AG08395 (cell line): ENCODE data around the gene CAMK2N2.

ENCODE experiments used
- DNase-seq: peaks from one replicate; pipeline ENCODE4 v3.0.0; 2012; ENCODE audit warnings: mixed read lengths, low spot score

Gene CAMK2N2

DNA sequence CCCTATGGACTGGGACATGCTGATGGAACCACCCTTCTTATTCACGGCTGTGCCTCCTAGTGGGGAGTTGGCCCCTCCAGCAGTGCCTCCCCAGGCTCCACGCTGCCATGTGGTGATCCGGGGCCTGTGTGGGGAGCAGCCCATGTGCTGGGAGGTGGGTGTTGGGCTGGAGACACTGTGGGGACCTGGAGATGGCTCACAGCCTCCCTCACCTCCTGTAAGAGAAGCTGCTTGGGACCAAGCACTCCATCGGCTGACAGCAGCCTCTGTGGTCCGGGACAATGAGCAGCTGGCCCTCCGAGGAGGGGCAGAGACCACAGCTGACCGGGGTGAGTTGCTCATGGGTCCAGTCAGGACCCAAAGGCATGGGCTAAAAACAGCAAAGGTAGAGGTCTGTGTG lies 21.6 kb downstream of the CAMK2N2 start:
- no peak for DNase-seq

DNA sequence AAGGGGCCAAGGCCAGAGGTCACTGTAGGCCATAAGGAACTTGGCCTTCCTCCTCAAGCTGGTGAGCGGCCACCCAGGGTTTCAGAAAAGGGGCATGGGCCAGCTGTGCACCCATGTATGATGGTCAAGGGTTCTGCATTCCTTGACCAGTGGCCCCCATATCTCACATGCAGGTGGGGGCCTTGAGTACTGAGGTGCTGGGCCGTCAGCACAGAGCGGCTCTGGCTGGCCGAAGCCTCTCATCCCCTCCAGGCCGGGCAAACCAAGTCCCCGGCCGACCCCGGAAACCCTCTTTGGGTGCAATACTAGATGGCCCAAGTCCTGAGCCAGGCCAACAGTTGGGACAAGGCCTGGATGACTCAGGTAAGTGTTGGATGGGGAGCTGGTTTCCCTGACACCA lies 22.1 kb downstream of the CAMK2N2 start:
- DNase-seq = no peak

GRCh38 chr3:184238246-184238818 lies 23.0 kb downstream of the CAMK2N2 start:
- no peak for DNase-seq

DNA sequence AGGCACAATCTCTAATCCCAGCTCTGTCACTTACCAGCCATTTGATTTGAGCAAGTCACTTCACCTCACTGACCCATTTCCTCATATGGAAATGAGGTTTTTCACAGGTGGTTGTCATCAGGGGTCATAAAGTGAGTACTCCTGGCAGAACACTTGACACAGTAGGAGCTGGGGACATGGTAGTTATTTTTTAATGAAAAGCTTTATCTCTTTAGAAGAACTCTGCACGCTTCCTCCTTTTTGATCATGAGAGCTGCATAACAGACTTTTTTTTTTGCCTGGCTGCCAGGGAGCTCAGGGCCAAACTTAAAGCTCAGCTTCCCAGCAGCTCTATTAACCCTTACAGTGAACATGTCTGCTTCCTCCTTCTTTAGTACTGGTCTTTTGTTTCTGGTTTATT lies 23.5 kb downstream of the CAMK2N2 start:
- no peak for DNase-seq

DNA sequence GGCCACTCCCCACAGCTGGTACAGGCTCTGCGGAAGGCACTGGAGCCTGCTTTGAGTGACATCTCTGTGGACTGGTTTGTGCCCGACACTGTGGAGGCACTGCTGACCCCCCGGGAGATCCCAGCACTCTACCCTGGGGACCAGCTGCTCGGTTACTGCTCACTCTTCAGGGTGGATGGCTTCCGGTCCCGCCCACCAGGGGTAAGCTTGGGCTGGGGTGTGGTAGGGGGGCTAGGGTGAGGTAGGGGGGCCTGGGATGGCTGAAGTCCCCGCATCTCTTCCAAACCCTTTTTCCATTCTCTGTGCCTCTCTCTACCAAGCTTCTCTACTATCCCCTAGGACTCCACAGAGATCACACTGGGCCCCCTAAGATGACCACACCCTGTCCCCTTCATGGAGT lies 24.1 kb downstream of the CAMK2N2 start:
- no peak for DNase-seq

DNA sequence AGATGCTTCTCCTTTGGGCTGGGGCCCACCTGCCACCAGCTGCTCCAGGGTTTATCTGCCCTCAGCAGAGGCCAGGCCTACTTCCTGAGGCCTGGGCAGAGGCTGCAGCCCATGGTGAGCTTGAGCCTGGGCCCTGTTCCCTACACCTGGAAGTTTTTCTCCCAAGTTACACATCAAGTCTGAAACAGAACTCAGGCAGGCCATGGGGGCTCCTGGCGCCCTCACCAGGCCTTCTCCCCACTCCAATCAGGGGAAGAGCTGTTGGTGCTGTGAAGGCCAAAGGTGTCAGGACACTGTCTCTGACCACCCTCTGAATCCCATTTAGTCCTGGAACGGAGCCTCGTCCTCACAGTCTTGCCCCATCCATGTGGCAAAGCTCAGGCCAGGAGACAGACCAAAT lies 24.7 kb downstream of the CAMK2N2 start:
- DNase-seq = no peak

DNA sequence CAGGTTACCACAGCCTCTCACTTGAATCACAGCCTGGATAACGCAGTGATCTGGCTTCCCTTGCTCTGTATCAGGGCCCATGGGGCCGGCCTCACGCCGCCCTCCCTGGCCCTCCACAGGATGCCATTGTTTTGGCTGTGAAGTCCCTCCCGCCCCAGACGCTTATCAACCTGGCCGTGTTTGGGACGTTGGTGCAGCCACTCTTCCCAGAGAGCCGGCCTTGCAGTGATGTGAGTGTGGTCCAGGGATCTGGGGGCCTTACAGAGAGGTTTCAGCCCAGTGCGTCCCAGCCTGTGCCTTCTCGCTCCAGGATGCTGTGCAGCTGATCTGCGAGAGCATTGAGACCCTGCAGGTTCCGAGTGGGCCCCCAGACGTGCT lies 25.3 kb downstream of the CAMK2N2 start:
- no peak for DNase-seq

DNA sequence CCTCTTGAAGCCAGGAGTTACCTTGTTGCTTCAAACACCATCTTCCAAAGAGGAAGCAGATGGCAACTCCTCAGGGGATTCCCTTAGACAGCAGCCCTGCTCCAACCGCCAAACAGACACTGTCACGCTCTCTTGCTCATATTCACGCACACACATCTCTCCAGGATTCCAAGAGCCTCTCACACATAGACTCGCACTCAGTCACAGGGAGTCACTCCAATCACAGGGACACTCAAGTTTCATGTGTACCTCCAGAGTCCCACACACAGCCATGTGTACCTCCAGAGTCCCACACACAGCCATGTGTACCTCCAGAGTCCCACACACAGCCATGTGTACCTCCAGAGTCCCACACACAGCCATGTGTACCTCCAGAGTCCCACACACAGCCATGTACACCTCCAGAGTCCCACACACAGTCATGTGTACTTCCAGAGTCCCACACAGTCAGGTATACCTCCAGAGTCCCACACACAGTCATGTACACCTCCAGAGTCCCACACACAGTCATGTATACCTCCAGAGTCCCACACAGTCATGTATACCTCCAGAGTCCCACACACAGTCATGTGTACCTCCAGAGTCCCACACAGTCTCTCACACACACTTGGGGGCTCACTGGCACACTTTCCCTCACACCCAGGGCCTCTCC lies 25.8 kb downstream of the CAMK2N2 start:
- DNase-seq = no peak

GRCh38 chr3:184234671-184235380 lies 26.5 kb downstream of the CAMK2N2 start:
- no peak for DNase-seq

- peak; percentile 79 for DNase-seq
Measured at GRCh38 chr3:184234224-184234623, 27.1 kb downstream of the CAMK2N2 start.

DNA sequence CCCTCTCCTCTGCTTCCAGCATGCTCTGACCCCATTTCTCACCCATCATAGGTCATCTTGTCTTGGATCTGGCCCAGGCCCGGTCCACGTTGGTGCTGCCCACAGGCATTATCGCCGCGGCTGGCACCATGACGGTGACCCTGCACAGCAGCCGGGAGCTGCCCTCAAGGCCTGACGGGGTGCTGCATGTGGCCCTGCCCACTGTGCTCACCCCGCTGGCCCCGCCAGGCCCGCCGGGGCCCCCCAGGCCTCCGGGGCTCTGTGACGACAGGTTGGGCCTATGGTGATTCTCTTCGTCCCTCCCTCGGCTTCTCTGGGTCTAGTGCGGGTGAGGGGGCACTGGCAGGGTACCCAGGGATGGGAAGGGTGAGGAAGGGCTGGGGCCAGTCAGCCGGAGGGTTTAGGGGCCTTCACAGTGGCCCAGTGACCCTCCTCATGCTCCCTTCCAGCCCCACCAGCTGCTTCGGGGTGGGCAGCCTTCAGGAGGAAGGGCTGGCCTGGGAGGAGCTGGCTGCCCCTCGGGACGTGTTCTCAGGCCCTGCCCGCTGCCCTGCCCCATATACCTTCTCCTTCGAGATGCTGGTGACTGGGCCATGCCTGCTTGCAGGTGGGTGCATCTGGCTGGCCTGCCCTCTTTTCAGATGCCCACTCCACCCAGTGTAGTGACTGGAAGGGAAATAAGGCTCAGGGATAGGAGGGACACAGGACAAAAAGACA lies 28.1 kb downstream of the CAMK2N2 start:
- DNase-seq = no peak

DNA sequence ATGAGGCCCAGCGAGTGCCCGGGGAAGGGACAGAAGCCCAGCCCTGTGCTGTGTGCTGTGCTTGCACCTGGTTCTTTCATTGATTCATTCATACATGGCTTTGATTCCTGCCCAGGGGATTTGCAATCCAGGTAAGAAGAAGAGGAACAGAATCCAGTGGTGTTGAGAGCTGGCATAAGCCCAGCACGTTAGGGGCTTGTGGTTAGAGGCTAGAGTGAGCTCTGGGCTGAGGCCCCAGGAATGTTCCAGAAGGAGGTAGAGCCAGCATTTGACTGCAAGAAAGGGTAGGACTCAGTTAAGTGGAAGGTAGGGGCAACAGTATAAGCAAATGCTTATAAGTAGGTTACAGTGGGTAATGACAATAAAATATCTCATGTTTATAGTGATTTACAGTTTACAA lies 29.7 kb downstream of the CAMK2N2 start:
- DNase-seq = no peak

DNA sequence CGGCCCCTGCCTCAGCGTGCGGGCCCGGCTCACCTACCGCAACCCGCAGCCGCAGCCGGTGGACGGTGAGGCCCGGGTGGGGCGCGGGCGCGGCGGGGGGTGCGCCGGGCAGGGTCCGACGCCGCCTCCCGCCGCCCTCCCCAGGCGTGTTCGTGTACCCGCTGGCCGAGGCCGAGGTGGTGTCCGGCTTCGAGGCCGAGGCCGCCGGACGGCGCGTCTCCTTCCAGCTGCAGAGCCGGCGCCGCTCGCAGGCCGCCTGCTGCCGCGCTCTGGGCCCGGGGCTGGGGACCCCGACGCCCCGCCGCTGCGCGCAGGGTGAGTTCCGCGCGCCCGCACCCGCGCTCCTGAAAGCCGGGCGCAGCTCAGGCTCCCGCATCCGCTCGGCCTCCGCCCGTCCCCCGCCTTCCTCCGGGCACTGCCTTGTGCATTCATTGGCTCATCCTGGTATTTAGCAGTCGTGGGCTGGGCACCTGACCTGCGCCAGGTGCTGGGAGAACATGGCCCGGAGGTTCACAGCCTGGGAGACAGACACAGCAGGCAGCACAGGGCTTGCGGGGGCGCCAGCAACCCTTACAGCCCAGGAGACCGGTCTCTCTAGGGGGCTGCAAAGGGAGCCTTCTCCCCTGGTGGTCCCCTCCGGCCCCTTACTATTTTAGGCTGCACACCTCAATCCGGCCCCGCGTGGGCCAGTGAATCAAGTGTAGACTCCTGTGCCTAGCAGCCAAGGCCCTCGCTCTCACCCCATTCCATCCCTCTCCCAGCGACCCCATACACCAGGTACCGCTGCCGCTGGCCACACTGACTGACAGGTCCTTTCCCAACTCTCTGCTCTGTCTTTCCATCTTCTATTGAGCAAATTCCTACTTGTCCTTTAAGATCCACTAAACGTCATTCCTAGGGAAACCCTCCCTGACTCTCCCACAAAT lies 30.5 kb downstream of the CAMK2N2 start:
- DNase-seq = no peak

GRCh38 chr3:184230081-184230602 lies 31.2 kb downstream of the CAMK2N2 start:
- no peak for DNase-seq

- peak; percentile 72 for DNase-seq
Measured at GRCh38 chr3:184229394-184230080, 31.8 kb downstream of the CAMK2N2 start, which contains the start of gene VWA5B2. Gene VWA5B2 (plus strand): TSS chr3:184229585. CDS start chr3:184230529, 944 bp downstream.

DNA sequence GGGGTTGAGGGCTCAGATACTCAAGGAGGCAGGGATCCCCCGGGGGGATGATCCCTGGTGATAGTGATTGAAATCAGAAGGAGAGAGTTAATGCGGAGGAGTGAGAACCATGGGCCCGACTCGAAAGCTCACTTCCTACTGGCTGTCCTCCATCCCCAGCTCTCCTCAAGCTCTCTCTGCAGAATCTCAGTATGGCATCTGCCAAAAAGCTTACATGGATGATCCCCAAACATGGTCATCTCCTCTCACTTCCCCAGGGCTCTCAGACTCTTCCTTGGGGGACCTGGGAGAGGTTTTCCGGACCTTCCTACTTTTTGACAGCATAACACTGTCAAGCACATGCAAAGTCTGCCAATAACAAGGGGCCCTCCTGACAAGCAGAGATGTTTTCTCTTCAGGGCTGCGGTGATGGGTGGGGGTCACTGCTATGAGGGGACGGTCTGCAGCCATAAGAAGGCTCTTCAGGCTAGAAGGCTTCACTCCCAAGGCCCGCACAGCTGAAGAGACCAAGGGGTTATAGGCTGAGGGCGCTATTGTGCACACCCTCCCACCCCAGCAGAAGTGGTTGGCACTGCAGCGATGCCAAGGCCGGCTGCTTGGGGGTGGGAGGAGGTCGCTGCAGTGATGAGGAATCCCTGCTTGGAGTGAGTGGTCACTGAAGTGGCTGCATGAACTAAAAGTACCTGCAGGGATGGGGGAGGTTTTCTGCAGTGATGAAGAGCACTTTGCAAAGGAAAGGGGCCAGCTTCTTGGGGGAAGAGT lies 32.8 kb downstream of the CAMK2N2 start:
- no peak for DNase-seq

DNA sequence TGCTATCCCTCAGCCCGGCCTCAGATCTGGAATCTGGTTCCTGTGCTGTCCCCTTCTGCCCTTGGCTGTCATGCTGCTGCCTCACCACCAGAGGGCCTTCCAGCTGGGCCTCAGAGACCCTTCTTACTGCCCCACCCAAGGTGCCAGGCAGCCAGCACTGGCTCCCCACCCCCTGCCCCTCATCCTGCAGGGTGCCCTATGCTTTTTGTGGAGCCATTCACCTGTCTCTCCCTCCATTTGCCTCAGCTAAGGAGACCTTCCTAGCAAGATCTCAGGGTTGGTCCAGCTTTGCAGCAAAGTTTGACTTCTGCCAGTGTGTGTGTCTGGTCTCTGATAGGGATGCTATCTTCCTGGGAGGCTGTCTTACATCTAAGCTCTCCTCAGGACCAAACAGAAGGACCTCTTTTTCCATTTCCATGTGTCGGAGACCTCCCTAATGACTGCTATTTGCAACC lies 33.8 kb downstream of the CAMK2N2 start:
- peak; percentile 58 for DNase-seq

- DNase-seq = no peak
Measured at GRCh38 chr3:184223946-184224345, 37.4 kb downstream of the CAMK2N2 start.

GRCh38 chr3:184222521-184222920 lies 38.8 kb downstream of the CAMK2N2 start:
- no peak for DNase-seq

- DNase-seq = no peak
Measured at GRCh38 chr3:184218814-184219213, 42.5 kb downstream of the CAMK2N2 start.
